Ishikawa (cell line): ENCODE measurements around the gene ZNF24.
A peak's percentile ranks its signal among the peaks of the same experiment; 100 is the strongest.

ENCODE experiments used
- CEBPB ChIP-seq: IDR thresholded peaks from 2 replicates; pipeline ENCODE4 v1.6.1; 2012
- CREB1 ChIP-seq: IDR thresholded peaks from 2 replicates; pipeline ENCODE4 v1.6.1; 2012; ENCODE audit warnings: low read depth
- EGR1 ChIP-seq: IDR thresholded peaks from 2 replicates; pipeline ENCODE4 v1.6.1; 2012
- EP300 ChIP-seq: IDR thresholded peaks from 2 replicates; pipeline ENCODE4 v1.6.1; 2012; ENCODE audit warnings: borderline replicate concordance
- FOXM1 ChIP-seq: IDR thresholded peaks from 2 replicates; pipeline ENCODE4 v1.6.1; 2012; ENCODE audit warnings: low read depth, borderline replicate concordance
- NFIC ChIP-seq: IDR thresholded peaks from 2 replicates; pipeline ENCODE4 v1.6.1; 2012
- RAD21 ChIP-seq: IDR thresholded peaks from 2 replicates; pipeline ENCODE4 v1.6.1; 2012; ENCODE audit warnings: low read depth
- TAF1 ChIP-seq: IDR thresholded peaks from 2 replicates; pipeline ENCODE4 v1.6.1; 2012; ENCODE audit warnings: low read depth, mild to moderate bottlenecking
- TCF12 ChIP-seq: IDR thresholded peaks from 2 replicates; pipeline ENCODE4 v1.6.1; 2012; ENCODE audit warnings: low read depth
- TEAD4 ChIP-seq: IDR thresholded peaks from 2 replicates; pipeline ENCODE4 v1.6.1; 2012
- YY1 ChIP-seq: IDR thresholded peaks from 2 replicates; pipeline ENCODE4 v1.6.1; 2012; ENCODE audit warnings: low read depth
- ZBTB7A ChIP-seq: IDR thresholded peaks from 2 replicates; pipeline ENCODE4 v1.6.1; 2012; ENCODE audit warnings: low read depth
- TF ChIP-seq, protein P1 (sequence below): IDR thresholded peaks from 2 replicates; pipeline ENCODE4 v1.6.1; 2012
- TF ChIP-seq, protein P2 (sequence below): IDR thresholded peaks from 2 replicates; pipeline ENCODE4 v1.6.1; 2012
- TF ChIP-seq, protein P3 (sequence below): IDR thresholded peaks from 2 replicates; pipeline ENCODE4 v1.6.1; 2012; ENCODE audit warnings: low read depth, mild to moderate bottlenecking

The ZNF24 gene

DNA sequence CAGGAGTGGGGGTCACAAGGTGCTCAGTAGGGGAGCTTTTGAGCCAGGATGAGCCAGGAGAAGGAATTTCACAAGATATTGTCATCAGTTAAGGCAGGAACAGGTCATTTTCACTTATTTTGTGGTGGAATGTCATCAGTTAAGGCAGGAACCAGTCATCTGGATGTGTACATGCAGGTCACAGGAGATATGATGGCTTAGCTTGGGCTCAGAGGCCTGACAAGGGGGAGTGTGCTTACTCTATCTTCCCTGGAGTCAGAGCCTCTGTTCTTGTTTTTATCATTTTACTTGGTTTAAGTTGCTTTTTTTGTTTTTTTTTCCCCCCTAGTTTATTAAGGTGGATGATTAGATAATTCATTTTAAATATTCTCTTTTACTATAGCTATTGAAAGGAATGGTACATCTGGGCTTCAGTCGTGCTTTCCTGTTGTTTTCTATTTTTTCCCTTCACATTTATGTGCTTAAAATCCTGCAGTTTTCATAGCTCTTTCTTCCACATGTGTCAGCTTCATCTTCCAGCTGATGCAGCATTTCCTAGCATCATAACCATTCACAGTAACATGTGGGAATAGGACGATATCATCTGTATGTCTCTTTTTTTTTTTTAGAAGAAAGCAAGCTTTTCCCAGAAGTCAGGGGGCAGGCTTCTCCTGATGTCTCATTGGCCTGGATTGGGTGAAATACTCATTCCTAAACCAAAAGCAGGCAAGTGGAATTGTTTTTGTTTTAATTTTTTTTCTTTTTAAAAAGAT, 17.5 kb upstream of the ZNF24 start:
- TF ChIP-seq TCF12 (no peak), CEBPB (no peak), FOXM1 (no peak), EGR1 (no peak), ZBTB7A (no peak), TEAD4 (no peak), TAF1 (no peak), YY1 (no peak)
- TF ChIP-seq, protein P1, sequence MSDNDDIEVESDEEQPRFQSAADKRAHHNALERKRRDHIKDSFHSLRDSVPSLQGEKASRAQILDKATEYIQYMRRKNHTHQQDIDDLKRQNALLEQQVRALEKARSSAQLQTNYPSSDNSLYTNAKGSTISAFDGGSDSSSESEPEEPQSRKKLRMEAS = no peak
- TF ChIP-seq, protein P2, sequence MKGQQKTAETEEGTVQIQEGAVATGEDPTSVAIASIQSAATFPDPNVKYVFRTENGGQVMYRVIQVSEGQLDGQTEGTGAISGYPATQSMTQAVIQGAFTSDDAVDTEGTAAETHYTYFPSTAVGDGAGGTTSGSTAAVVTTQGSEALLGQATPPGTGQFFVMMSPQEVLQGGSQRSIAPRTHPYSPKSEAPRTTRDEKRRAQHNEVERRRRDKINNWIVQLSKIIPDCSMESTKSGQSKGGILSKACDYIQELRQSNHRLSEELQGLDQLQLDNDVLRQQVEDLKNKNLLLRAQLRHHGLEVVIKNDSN = no peak

DNA sequence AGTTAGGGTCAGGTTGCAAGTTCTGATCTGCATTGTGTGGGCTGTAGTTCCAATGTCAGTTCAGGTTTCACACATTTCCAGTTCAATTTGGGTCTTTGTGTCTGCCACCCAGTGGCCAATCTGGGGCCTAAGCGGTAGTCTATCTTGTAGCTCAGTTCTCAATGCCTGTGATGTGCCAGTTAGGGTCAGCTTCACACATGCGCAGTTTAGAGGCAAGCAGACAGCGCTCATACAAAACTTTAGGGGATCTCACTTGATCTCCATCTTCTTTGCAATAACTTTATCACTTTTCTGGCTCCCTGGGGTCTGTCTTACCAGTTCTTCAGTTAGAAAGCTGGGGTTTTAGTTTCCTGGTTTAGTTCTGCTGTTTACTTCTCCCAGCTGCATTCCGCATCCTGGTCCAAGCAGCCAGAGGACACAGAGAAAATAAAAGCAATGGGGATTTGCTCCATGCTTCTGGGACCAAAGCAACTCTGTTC, 11.0 kb upstream of the ZNF24 start:
- TF ChIP-seq FOXM1 (no peak), RAD21 (peak; percentile 67)

DNA sequence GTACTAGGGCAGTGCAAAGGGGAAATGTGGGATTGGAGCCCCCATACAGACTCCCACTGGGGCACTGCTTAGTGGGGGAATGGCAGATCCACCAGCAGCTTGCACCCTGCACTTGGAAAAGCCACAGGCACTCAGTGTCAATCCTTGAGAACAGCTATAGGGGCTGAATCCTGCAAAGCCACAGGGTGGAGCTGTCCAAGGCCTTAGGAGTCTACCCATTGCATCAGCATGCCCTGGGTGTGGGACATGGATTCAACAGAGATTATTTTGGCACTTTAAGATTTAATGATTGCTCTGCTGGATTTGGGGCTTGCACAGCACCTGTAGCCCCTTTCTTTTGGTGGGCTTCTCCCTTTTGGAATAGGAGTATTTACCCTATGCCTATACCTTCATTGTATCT, 8.6 kb upstream of the ZNF24 start:
- no peak for TF ChIP-seq FOXM1
- no peak for TF ChIP-seq EGR1
- no peak for TF ChIP-seq TCF12
- TF ChIP-seq YY1 = no peak
- no peak for TF ChIP-seq EP300
- TF ChIP-seq NFIC = no peak
- TF ChIP-seq ZBTB7A = no peak
- no peak for TF ChIP-seq TEAD4
- TF ChIP-seq, protein P1 = no peak
- no peak for TF ChIP-seq CREB1
- no peak for TF ChIP-seq TAF1
- no peak for TF ChIP-seq RAD21
- TF ChIP-seq, protein P2 = no peak
- TF ChIP-seq, protein P3, sequence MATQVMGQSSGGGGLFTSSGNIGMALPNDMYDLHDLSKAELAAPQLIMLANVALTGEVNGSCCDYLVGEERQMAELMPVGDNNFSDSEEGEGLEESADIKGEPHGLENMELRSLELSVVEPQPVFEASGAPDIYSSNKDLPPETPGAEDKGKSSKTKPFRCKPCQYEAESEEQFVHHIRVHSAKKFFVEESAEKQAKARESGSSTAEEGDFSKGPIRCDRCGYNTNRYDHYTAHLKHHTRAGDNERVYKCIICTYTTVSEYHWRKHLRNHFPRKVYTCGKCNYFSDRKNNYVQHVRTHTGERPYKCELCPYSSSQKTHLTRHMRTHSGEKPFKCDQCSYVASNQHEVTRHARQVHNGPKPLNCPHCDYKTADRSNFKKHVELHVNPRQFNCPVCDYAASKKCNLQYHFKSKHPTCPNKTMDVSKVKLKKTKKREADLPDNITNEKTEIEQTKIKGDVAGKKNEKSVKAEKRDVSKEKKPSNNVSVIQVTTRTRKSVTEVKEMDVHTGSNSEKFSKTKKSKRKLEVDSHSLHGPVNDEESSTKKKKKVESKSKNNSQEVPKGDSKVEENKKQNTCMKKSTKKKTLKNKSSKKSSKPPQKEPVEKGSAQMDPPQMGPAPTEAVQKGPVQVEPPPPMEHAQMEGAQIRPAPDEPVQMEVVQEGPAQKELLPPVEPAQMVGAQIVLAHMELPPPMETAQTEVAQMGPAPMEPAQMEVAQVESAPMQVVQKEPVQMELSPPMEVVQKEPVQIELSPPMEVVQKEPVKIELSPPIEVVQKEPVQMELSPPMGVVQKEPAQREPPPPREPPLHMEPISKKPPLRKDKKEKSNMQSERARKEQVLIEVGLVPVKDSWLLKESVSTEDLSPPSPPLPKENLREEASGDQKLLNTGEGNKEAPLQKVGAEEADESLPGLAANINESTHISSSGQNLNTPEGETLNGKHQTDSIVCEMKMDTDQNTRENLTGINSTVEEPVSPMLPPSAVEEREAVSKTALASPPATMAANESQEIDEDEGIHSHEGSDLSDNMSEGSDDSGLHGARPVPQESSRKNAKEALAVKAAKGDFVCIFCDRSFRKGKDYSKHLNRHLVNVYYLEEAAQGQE = no peak
- no peak for TF ChIP-seq CEBPB

DNA sequence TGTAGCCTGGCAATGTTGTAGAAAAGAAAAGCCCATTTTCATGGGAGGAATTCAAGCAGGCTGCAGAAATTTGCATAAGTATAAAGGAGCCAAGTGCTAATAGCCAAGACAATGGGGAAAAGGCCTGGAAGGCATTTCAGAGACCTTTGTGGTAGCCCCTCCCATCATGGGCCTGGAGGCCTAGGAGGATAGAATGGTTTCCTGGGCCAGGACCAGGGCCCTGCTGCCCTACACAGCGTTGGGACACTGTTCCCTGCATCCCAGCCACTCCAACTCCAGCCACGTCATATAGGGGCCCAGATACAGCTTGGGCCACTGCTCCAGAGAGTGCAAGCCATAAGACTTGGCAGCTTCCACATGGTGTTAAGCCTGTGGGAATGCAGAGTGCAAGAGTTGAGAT, 8.1 kb upstream of the ZNF24 start:
- TF ChIP-seq, protein P1 = no peak
- no peak for TF ChIP-seq RAD21
- TF ChIP-seq CEBPB = no peak
- TF ChIP-seq, protein P3 = no peak
- no peak for TF ChIP-seq FOXM1
- TF ChIP-seq NFIC = no peak
- no peak for TF ChIP-seq TAF1

DNA sequence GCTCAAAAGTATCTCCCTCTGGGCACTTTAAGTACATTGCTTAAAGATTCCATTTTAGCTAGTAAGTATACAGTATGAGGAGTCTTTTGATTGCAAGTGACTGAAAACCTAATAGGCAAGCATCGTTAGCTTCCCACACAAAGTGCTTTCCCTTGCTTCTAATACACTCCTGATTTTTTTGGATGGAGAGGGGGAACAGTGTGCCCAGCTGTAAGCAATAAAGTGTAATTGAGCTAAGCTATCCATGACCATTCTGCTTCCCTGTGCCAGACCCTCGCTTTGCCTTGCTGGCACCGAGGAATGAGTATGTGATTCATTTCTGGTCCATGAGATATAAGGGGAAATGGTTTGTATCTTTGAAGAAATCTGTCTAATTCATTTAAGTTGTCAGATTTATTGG, 3.8 kb upstream of the ZNF24 start:
- TF ChIP-seq TAF1 (no peak), RAD21 (no peak), TCF12 (no peak), ZBTB7A (no peak), NFIC (no peak), FOXM1 (no peak), CEBPB (no peak), CREB1 (no peak), EGR1 (no peak), EP300 (no peak), YY1 (no peak), TEAD4 (no peak)
- TF ChIP-seq, protein P3 = no peak
- TF ChIP-seq, protein P1 = no peak
- TF ChIP-seq, protein P2 = no peak
